Kidney capillary endothelial cell (primary cell): ENCODE measurements around the gene CSPG4.
"Not testable (repeated sequence)": the region's sequence is repeated elsewhere in the genome, so short reads cannot be mapped to it uniquely, and the experiment has no call there.

Source experiments
- DNase-seq: peaks from one replicate; pipeline ENCODE4 v3.0.0-alpha.2; 2018; ENCODE audit warnings: low spot score

CSPG4 gene

GRCh38 chr15:75723847-75724660, 11.4 kb upstream of the CSPG4 start:
- DNase-seq, result peak; percentile 79

- DNase-seq, result no peak
Observed at GRCh38 chr15:75723171-75723846, 10.7 kb upstream of the CSPG4 start.

- DNase-seq, result no peak
Observed at GRCh38 chr15:75721923-75722870, 9.5 kb upstream of the CSPG4 start.

DNA sequence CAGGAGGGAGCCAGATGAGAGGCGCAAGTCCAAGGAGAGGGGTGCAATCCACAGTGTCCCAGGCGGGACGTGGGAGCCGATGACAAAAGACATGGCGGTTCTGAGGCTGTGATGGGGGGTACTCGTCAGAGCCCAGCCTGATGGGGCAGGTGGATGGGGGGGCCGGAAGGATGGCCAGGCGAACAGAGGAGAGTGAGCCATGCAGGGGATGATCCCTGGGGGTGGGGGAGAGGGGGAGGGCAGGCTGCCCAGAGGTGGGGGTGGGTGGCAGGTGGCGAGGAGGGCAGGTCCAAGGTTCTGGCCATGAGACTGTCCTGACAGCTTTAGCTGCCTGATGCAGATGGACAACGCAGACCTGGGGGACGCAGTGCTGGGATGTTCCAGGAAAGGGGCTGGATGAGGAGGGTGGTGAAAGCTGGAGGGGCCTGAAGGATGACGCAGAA, 8.9 kb upstream of the CSPG4 start:
- no peak for DNase-seq

DNA sequence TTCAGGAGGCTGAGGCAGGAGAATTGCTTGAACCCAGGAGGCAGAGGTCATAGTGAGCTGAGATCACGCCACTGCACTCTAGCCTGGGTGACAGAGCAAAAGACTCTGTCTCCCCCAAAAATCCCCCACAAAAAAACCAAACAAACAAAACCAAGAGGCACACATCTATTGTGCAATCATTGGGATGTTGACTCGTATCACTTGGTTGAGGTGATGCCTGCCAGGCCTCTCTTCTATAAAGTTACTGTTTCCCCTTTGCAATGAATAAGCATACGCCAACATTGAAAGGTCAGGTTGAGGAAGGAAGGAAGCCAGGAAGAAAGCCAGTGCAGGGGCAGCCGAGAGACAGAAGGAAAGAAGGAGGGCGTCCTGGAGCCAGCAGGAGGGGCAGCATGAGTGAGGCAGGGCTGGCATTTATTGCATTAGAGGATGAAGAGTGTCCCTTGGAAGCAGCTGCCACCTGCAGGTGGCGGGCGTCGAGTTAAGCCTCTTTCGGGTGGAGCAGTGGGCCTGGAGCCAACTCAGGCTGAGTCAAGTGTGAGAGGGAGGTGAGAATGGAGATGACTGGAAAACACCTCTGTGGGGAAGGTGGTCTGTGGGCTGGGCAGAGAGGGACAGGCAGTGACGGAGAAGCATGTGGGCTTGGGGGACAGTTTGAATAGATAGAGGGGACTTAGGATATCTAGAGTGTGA, 8.3 kb upstream of the CSPG4 start:
- DNase-seq, result no peak

DNA sequence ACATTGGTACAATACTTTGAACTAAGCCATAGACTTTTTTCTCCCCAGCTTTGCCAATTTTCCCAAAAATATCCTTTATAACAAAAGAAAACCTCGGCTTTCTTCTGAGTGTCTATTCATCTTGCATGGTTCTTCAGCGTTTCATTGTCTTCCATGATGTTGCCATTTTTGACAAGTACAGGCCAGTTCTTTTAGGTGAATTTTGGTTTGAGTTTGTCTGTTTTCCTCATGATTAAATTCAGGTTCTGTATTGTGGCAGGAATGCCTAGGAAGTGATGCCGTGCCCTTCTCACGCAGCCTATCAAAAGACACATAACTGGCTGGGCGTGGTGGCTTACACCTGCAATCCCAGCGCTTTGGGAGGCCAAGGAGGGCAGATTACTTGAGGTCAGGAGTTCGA, 7.6 kb upstream of the CSPG4 start:
- no peak for DNase-seq

DNA sequence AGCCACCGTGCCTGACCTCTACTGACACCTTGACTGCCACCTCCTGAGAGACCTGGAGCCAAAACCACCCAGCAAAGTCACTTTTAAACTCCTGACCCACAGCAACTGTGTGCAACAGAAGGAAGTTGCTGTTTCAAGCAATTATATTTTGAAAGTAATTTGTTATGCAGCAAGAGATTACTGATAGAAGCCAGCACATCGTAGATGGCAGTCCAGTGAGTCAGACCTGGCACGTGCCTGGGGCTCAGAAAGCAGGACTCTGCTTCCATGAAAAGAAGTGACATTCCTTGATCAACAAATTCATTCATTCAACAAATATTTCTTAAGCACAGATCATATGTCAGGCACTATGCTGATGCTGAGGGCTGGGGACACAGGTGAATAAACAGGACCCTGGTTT, 5.7 kb upstream of the CSPG4 start:
- no peak for DNase-seq

GRCh38 chr15:75717001-75717400, 4.4 kb upstream of the CSPG4 start:
- not testable (repeated sequence) for DNase-seq

- DNase-seq, result not testable (repeated sequence)
Observed at GRCh38 chr15:75716249-75716950, 3.8 kb upstream of the CSPG4 start.

- not testable (repeated sequence) for DNase-seq
Observed at GRCh38 chr15:75715312-75715832, 2.7 kb upstream of the CSPG4 start.

GRCh38 chr15:75714195-75714594, 1.5 kb upstream of the CSPG4 start:
- DNase-seq, result no peak

DNA sequence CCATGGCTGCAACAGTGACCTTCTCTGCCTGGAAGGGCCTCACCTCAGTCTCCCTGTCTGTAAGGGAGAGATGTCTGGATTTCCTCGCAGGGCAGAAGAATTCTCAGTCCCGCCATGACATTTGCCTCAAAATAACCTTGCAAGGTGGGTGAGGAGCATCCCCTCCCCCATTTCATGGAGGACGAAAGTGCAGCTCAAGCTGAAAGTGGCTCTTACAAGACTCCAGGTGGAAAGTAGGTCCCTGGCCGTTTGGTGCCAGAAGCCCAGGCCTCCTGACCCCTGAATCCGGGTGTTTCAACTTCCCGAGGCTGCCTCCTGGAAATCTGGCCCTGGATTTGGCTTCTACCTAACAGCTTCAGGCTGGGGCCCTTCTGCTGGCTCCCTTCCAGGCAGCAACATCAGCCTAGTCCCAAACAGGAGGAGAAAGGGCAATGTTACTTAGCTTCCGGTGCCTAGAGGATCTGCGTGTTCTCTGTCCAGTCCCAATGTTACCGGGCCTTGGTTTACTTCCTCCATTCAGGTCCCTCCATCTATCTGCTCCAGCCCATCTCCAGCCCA, 769 bp upstream of the CSPG4 start:
- no peak for DNase-seq

DNA sequence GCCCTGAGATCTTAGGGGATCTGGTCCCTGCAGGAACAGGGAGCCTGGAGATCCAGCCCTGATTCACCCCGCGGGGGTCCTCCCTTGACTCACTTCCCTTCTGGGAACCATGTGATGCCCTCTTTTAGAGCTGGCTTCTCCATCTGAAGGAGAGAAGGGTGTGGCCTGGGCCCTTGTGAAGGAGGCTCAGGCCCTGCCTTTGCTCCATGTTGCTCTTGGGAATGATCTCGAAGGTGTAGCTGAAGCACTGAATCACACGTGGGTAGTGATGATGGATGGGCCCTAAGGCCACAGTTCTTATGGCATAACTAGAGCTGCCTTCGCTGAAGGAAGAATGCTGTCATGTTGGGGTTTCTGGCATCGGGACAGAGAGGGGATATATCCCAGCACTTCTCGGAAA, 1.2 kb downstream of the CSPG4 start:
- not testable (repeated sequence) for DNase-seq

DNA sequence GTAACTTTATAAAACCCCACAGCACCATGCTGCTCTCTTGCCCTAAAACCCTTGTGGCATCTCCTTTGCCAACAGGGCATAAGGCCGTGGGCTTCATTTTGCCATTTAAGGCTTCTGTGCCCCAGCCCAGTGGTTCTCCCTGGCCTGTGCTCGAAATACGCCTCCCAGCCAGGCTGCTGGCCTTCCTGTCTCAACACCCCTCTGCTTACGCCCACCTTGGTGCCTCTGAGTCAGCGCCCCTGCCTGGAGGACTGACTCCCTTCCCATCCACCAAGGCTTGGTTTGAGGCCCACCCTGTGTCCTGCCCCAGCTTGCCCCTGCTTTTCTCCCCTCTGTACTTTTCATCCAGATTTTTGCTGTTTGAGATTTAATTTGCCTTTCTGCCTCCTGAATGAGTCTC, 1.8 kb downstream of the CSPG4 start:
- DNase-seq, result not testable (repeated sequence)

DNA sequence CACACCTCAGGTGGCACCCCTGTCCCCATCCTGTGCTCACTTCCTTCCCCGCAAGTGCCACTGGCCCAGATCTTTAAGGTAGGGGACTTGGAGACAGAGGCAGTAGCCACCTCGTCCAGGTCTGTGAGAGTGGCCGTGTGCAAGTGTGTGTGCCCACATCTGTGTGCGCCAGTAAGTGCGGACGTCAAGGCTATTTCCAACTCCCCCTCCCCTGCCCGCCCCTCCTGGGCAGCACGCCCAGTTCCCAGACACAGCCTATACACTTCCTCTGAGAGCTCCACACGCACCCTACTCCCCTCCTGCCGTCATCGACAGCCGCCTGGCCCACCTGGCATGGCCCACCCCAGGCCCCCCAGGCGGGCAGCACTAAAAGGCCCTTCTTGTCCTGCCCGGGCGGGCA, 3.2 kb downstream of the CSPG4 start:
- not testable (repeated sequence) for DNase-seq

DNA sequence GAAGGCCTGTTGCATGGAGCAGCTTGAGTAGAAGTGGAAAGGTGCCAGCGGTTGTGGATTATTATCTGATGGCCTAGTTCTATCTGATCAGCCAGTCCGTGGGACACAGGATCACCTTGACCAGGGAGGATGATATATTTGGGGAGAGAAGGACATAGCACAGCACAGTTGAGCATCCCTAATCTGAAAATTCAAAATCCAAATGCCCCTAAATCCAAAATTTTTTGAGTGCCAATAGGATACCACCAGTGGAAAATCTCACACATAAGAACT, 6.0 kb downstream of the CSPG4 start:
- DNase-seq, result no peak

DNA sequence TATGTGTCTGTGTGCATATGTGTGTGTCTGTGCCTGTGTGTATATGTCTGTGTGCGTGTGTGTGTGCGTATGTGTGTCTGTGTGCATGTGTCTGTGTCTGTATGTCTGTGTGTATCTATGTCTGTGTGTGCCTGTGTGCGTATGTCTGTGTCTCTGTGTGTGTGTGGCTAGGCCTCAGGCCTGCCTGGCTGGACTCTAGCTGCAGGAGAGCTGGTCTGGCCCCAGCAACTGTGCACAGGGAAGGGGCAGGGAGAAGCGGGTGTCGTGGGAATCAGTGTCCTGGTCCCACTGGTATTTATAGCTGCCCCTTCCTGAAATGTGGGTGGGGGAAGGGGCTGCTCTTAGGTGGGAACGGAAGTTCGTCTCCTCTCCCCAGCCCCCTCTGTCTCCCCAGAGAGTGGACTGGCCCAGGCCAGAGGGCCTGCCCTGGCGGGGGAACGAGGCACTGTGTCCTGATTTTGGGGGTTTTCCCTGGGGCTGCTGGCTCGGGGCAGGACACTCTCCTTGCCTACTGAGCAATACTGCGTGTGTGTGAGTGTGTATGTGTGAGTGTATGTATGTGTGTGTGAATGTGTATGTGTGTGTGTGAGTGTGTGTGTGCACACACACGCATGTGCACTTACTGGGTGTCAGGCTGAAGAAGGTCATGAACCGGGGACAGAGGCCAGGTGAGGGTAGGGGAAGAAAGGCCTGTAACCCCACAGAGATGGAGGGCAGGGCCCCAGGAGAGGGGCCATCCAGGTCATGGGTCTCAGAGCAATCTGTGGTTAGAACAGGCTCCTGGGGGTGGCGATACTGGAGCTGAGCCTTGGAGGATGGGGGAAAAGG, 6.6 kb downstream of the CSPG4 start:
- no peak for DNase-seq

DNA sequence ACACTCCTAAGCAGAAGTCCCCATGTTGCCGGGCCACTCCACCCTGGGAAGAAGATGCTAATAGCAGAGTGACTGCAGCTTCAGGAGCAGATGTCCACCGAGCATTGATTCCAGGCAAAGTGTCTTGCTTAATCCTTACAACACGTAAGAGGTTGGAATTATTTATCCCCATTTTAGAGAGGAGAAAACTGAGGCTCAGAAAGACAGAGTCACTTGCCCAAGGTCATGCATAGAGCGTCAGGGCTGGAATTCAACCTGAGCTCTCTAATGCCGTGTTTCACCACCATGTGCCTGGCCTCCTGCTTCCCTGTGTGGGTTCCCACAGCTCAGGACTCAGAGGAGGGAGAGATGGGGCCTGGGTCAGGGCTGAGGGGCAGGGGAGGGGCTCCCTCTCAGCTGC, 7.3 kb downstream of the CSPG4 start:
- not testable (repeated sequence) for DNase-seq

GRCh38 chr15:75704618-75705017, 8.0 kb downstream of the CSPG4 start:
- no peak for DNase-seq

DNA sequence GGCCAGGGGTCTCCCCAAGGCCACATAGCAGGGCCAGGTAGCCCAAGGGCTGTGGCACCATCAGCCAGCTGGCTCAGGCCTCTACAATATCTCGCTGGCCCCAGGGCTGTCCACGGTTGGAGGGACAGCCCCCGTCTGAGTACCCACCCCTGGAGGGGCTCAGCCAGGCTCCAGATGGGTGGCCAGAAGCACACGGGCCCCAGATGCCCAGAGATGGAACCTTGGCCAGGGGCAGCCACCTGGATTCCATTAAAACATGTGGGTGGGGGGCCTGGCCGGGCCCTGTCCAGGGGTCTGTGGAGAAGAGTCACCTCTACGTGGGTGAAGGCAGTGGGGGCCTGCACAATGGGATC, 8.4 kb downstream of the CSPG4 start:
- no peak for DNase-seq
